C4-2B (cell line): Measurements from ENCODE around the gene IL1R2.

Experiments used
- H3K27ac ChIP-seq: fragments of 450-650 bp; 2 replicates; pipeline ENCODE4 v1.5.1; 2017
- CTCF ChIP-seq: fragments of 450-650 bp; conservative IDR thresholded peaks from 2 replicates; pipeline ENCODE4 v1.5.1; 2017; ENCODE audit warnings: mild to moderate bottlenecking
- ZFX ChIP-seq: fragments of 450-650 bp; IDR thresholded peaks from 2 replicates; pipeline ENCODE4 v1.6.1; 2017

The IL1R2 gene

DNA sequence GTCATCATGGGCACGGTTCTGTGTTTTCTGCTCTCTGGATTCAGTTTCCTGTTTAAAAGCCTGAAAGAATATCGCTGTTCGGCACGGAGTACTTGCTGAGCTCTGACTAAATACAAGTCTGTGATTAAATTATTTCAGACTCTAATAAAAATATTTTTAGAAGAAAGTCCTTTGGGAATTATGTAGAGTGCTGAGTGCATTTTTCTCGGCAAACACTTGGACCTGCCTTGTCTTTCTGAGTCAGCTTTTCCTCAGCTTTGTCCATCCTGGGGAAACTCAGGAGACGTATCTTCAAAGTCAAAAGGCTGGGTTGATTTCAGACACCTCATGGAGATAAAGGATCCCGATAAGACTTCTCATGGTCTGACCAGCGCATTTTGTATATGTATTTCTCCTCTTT, 45.9 kb downstream of the IL1R2 start:
- H3K27ac ChIP-seq = no peak overlapping the region

GRCh38 chr2:102040229-102040628, 48.5 kb downstream of the IL1R2 start:
- TF ChIP-seq CTCF (no peak), ZFX (no peak)
- no peak overlapping the region for H3K27ac ChIP-seq

More for the DNA sequence above, 45.9 kb downstream of the IL1R2 start:
- TF ChIP-seq ZFX (no peak), CTCF (no peak)

DNA sequence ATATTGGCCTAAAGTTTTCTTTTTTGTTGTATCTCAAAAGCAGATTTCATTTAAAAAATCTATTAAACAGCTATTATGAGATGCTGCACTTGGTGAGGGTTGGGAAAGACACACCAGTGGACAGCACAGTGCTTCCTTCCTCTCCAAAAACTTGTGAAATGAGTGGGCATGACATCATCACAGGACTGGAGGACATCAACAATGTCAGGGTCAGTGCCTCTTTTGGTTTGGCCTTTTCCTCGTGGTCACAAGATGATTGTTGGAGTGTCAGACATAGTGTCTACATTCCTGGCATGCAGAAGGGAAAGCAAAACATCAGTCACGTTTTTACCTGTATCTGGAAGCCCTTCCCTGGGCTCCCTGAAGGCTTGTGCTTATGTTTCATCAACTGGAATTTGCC, 49.6 kb downstream of the IL1R2 start:
- H3K27ac ChIP-seq = no peak overlapping the region
- TF ChIP-seq ZFX = no peak
- no peak for TF ChIP-seq CTCF

- H3K27ac ChIP-seq = no peak overlapping the region
- no peak for TF ChIP-seq CTCF
- no peak for TF ChIP-seq ZFX
Measured at GRCh38 chr2:102042196-102043081, 50.7 kb downstream of the IL1R2 start.

- TF ChIP-seq CTCF (no peak), ZFX (no peak)
- H3K27ac ChIP-seq = no peak overlapping the region
Measured at GRCh38 chr2:102043560-102043959, 51.8 kb downstream of the IL1R2 start.

DNA sequence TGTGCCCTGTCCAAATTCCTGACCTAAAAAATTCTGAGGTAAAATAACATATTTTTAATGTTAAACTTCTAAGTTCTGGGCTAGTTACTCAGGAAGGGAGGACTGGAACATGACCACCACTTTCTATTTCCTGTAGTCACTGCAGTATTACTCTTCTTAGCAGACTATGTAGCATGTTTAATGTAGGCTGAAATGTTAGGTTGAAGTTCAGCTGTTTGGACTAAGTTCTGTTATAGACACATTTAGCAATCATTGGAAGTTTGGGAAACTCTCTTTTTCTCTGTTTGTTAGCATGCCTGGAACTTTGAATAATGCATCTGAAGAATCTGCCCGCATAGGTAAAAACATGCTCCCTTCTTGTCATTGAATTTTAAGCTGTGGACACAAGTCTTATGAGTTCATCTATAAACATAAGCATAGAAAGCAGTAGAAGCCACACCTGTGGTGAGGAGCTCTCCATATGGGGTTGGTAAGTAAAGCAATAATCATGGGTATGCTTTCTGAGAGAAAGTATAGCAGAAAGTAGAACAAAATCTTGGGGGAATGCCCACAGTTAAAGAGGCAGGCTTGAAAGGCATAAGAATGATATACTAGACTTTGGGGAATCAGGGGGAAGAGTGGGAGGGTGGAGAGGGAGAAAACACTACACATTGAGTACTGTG, 52.6 kb downstream of the IL1R2 start:
- TF ChIP-seq ZFX = no peak
- no peak for TF ChIP-seq CTCF
- H3K27ac ChIP-seq = no peak overlapping the region

DNA sequence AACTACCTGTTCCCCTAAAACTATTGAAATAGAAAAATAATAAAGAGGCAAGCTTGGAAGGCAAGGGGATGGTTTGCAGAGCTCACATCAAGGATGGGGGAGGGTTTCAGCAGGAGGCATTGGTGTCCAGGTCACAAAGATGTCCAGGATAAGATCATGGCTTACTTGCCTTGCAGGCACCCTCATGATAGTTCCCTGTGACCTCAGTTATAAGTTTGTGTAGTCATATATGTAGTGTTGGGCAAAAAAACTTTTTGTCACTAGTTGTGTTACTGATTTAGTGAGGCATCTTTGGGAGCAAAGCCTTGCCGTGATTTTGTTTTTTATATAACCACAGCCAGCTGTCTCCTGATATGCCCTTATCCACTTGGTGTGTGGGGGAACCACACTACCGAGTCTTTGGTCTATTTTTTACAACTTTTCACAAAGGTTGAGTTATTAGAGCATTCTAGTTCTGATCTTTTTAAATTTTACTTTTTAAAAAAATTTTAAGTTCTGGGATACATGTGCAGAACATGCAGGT, 53.3 kb downstream of the IL1R2 start:
- no peak overlapping the region for H3K27ac ChIP-seq
- TF ChIP-seq CTCF (no peak), ZFX (no peak)
